MM.1S (cell line): ENCODE data around the gene STRN.
"Not testable (repeated sequence)": the region's sequence is repeated elsewhere in the genome, so short reads cannot be mapped to it uniquely, and the experiment has no call there.

Source experiments
- DNase-seq: peaks from one replicate; pipeline ENCODE4 v3.0.0-alpha.2; 2015
- H2AFZ ChIP-seq: fragments of 300-600 bp; sonication (generic); 2 replicates; pipeline ENCODE4 v1.6.0; 2016; ENCODE audit warnings: antibody characterized with exemption, low read length
- H3F3A ChIP-seq: fragments of 300-600 bp; sonication (generic); 2 replicates; pipeline ENCODE4 v1.6.1; 2016; ENCODE audit warnings: mild to moderate bottlenecking, antibody characterized with exemption, low read length, moderate library complexity, mixed read lengths; ENCODE audit not compliant: insufficient read depth
- H3K27ac ChIP-seq: fragments of 300-600 bp; sonication (generic); 2 replicates; pipeline ENCODE4 v1.5.1; 2016; ENCODE audit warnings: mild to moderate bottlenecking, low read length
- H3K27me3 ChIP-seq: fragments of 300-600 bp; sonication (generic); replicated peaks from 2 replicates; pipeline ENCODE4 v1.6.0; 2016; ENCODE audit warnings: low read length; ENCODE audit not compliant: insufficient read depth
- H3K36me3 ChIP-seq: fragments of 300-600 bp; sonication (generic); replicated peaks from 2 replicates; pipeline ENCODE4 v1.6.1; 2016; ENCODE audit warnings: mild to moderate bottlenecking, low read length, mixed read lengths; ENCODE audit not compliant: insufficient read depth
- H3K4me1 ChIP-seq: fragments of 300-600 bp; sonication (generic); 2 replicates; pipeline ENCODE4 v1.6.1; 2016; ENCODE audit warnings: low read length, mixed read lengths
- H3K4me2 ChIP-seq: fragments of 300-600 bp; sonication (generic); 2 replicates; pipeline ENCODE4 v1.6.0; 2016; ENCODE audit warnings: low read depth, low read length
- H3K4me3 ChIP-seq: fragments of 300-600 bp; sonication (generic); 2 replicates; pipeline ENCODE4 v1.5.1; 2016; ENCODE audit warnings: low read length, mixed read lengths
- H3K79me2 ChIP-seq: fragments of 300-600 bp; sonication (generic); 2 replicates; pipeline ENCODE4 v1.6.1; 2016; ENCODE audit warnings: mixed run types, low read length, mixed read lengths
- H3K9ac ChIP-seq: fragments of 300-600 bp; sonication (generic); 2 replicates; pipeline ENCODE4 v1.6.1; 2016; ENCODE audit warnings: low read length, mixed read lengths
- H3K9me2 ChIP-seq: fragments of 300-600 bp; sonication (generic); replicated peaks from 2 replicates; pipeline ENCODE4 v1.6.1; 2016; ENCODE audit warnings: mild to moderate bottlenecking, low read length, mixed read lengths; ENCODE audit not compliant: insufficient read depth
- H3K9me3 ChIP-seq: fragments of 300-600 bp; sonication (generic); replicated peaks from 2 replicates; pipeline ENCODE4 v1.6.1; 2016; ENCODE audit warnings: mild to moderate bottlenecking, low read length, mixed read lengths; ENCODE audit not compliant: insufficient read depth
- H4K20me1 ChIP-seq: fragments of 300-600 bp; sonication (generic); 2 replicates; pipeline ENCODE4 v1.6.1; 2016; ENCODE audit warnings: mild to moderate bottlenecking, low read length, moderate library complexity, mixed read lengths; ENCODE audit not compliant: insufficient read depth
- EZH2 ChIP-seq: fragments of 300-600 bp; sonication (generic); optimal IDR thresholded peaks from 2 replicates; pipeline ENCODE3; 2017; ENCODE audit warnings: low read depth, mild to moderate bottlenecking, antibody characterized with exemption, low read length, mixed read lengths
- EZH2phosphoT487 ChIP-seq: fragments of 300-600 bp; sonication (generic); IDR thresholded peaks from 2 replicates; pipeline ENCODE4 v1.6.1; 2018; ENCODE audit warnings: antibody characterized with exemption, low read length
- TF ChIP-seq, protein P1 (sequence below): fragments of 300-600 bp; sonication (generic); IDR thresholded peaks from 2 replicates; pipeline ENCODE4 v1.5.1; 2016; ENCODE audit warnings: antibody characterized with exemption, low read length, mixed read lengths

Gene STRN

GRCh38 chr2:36981911-36982310 lies 15.6 kb upstream of the STRN start:
- peaks cover 4% of the 10 kb centered on the region; the same call in 1 of the 2 replicates for H3K36me3 ChIP-seq
- no peaks in the 10 kb centered on the region for H3K4me1 ChIP-seq
- no peak overlapping the region for H2AFZ ChIP-seq
- no peaks in the 10 kb centered on the region for H3K79me2 ChIP-seq
- DNase-seq = no peak
- H3K4me3 ChIP-seq = no peak overlapping the region
- no peaks in the 10 kb centered on the region for H3K9me2 ChIP-seq
- H3K27ac ChIP-seq = no peak overlapping the region
- no peaks in the 10 kb centered on the region for H3K27me3 ChIP-seq
- no peaks in the 10 kb centered on the region for H4K20me1 ChIP-seq
- H3F3A ChIP-seq = no peaks in the 10 kb centered on the region
- TF ChIP-seq, protein P1, sequence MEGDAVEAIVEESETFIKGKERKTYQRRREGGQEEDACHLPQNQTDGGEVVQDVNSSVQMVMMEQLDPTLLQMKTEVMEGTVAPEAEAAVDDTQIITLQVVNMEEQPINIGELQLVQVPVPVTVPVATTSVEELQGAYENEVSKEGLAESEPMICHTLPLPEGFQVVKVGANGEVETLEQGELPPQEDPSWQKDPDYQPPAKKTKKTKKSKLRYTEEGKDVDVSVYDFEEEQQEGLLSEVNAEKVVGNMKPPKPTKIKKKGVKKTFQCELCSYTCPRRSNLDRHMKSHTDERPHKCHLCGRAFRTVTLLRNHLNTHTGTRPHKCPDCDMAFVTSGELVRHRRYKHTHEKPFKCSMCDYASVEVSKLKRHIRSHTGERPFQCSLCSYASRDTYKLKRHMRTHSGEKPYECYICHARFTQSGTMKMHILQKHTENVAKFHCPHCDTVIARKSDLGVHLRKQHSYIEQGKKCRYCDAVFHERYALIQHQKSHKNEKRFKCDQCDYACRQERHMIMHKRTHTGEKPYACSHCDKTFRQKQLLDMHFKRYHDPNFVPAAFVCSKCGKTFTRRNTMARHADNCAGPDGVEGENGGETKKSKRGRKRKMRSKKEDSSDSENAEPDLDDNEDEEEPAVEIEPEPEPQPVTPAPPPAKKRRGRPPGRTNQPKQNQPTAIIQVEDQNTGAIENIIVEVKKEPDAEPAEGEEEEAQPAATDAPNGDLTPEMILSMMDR = no peak
- no peak for TF ChIP-seq EZH2phosphoT487
- TF ChIP-seq EZH2 = no peak
- H3K4me2 ChIP-seq = no peak overlapping the region
- no peak overlapping the region for H3K9ac ChIP-seq
- no peaks in the 10 kb centered on the region for H3K9me3 ChIP-seq

DNA sequence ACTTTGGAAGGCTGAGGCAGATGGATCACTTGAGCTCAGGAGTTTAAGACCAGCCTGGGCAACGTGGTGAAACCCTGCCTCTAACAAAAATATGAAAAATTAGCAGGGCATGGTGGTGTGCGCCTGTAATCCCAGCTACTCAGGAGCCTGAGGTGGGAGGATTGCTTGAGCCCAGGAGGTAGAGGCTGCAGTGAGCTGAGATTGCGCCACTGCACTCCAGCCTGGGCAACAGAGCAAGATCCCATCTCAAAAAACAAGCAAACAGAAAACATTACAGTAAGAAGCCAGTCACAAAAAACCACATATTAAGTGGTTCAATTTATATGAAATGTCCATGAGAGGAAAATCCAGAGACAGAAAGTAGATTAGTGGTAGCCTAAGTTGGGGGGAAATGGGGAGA lies 12.7 kb upstream of the STRN start:
- not testable (repeated sequence) for H3K9ac ChIP-seq, H3F3A ChIP-seq

GRCh38 chr2:36976065-36976464 lies 9.7 kb upstream of the STRN start:
- no peak overlapping the region for H3K27ac ChIP-seq
- no peak overlapping the region for H2AFZ ChIP-seq
- no peak overlapping the region for H3K4me3 ChIP-seq
- H3K79me2 ChIP-seq = no peaks in the 10 kb centered on the region
- no peak overlapping the region for H3K9ac ChIP-seq
- no peak overlapping the region for H3K4me2 ChIP-seq
- no peaks in the 10 kb centered on the region for H3K36me3 ChIP-seq
- no peaks in the 10 kb centered on the region for H3F3A ChIP-seq
- H3K9me3 ChIP-seq = no peaks in the 10 kb centered on the region
- H3K27me3 ChIP-seq = no peaks in the 10 kb centered on the region
- H3K9me2 ChIP-seq = no peaks in the 10 kb centered on the region
- TF ChIP-seq EZH2phosphoT487 (no peak), EZH2 (no peak)
- TF ChIP-seq, protein P1 = no peak
- no peak for DNase-seq
- H4K20me1 ChIP-seq = no peaks in the 10 kb centered on the region
- no peaks in the 10 kb centered on the region for H3K4me1 ChIP-seq

More for the DNA sequence above, 12.7 kb upstream of the STRN start:
- H3K9me3 ChIP-seq, H3K9me2 ChIP-seq, H4K20me1 ChIP-seq, DNase-seq, H3K27me3 ChIP-seq, H3K36me3 ChIP-seq, H3K79me2 ChIP-seq, H3K4me2 ChIP-seq, H3K4me1 ChIP-seq, H3K4me3 ChIP-seq, H3K27ac ChIP-seq, H2AFZ ChIP-seq: not testable (repeated sequence)

GRCh38 chr2:36975306-36975705 lies 9.0 kb upstream of the STRN start:
- Histone ChIP-seq H3K9me3 (no peaks in the 10 kb centered on the region), H3K4me2 (no peak overlapping the region), H3K27ac (no peak overlapping the region), H3K9me2 (no peaks in the 10 kb centered on the region), H3K4me1 (no peaks in the 10 kb centered on the region), H3K27me3 (no peaks in the 10 kb centered on the region), H3K36me3 (no peaks in the 10 kb centered on the region), H3K79me2 (no peaks in the 10 kb centered on the region), H4K20me1 (no peaks in the 10 kb centered on the region), H2AFZ (no peak overlapping the region), H3F3A (no peaks in the 10 kb centered on the region), H3K9ac (no peak overlapping the region), H3K4me3 (no peak overlapping the region)
- DNase-seq = no peak
- TF ChIP-seq, protein P1 = no peak
- TF ChIP-seq EZH2 (no peak), EZH2phosphoT487 (no peak)
